ENCODE results near the gene SFSWAP.
"Not testable (repeated sequence)": the region's sequence is repeated elsewhere in the genome, so short reads cannot be mapped to it uniquely, and the experiment has no call there.

The SFSWAP gene

GRCh38 chr12:131710464-131711457 is at the start of gene SFSWAP:
TSS of gene SFSWAP (plus strand) at chr12:131711090. CDS start at chr12:131711230, 140 bp downstream.
- DNase-seq, result peak; percentile 58 to 76 (median 73)

DNA sequence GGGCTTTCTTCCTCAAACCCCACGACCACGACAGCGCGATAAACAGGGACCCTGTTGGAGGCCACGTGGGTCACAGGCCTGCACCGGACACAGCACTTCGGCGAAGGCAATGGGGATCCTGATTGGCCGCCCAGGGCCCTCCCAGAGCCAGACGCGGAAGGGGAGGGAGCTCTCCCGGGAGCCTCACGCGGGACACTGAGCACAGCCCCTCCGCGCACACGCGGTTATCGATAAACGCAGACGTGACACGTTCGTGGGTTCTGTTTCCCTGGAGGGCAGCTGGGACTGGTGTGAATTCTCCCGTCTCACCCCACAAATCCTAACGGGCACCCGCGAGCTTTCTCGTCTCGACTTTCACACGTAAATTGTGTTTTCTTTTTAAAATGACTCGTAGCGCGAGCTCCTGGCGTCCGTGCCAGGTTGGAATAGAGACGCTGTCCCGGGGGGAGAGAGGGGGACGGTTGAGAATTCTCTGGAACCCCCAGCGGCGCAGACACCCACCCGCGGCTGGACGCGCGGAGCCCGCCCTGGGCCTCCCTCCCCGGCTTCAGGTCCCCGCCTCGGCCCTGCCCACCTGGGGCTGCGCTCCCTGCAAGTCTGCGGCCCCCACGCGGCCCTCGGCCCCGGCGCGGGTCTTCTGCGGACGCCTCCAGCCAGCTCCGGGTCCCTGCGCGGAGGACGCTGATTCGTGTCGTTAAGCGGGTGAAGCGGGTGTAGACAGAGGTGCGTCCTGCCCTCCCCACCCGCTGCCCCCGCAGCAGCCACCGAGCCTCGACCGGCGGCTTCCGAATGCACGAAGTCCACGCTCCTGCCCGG is 49.5 kb upstream of the SFSWAP start:
- DNase-seq, result not testable (repeated sequence)

GRCh38 chr12:131661986-131662288 is 49.0 kb upstream of the SFSWAP start:
- not testable (repeated sequence) for DNase-seq

DNA sequence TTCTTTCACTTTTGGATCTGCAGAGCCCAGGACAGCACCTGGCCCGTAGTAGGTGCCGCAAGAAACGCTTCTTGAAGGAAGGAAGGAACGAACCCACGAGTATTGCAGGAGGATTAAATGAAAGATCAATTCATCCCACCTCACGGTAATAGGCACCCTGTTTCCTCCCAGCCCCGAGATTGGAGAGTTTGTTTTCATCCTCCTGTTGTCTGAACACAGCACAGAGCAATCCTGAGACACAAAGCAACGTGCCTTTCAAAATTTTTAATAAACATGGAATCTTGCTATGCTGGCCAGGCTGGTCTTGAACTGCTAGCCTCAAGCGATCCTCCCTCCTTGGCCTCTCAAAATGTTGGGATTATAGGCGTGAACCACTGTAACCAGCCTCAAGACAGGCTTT is 48.5 kb upstream of the SFSWAP start:
- not testable (repeated sequence) for DNase-seq

DNA sequence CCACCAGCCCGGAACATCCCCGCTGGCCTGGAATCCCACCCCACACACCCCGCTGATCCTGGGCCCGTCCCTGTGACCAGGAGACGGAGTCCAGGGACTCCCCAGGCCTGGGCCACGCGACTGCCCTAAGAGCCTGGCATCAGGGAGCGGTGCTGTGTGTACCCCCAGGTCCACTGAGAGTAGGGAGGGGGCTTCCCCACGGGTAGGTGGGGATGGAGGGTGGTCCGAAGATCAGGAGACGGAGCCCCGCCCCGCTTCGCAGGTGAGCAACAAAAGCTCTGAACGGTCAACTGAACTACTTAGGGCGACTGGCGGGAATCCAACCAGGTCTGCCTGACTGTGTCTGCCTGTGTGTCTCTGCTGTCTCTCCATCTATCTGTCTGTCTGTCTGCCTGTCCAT is 45.2 kb upstream of the SFSWAP start:
- DNase-seq, result not testable (repeated sequence)

DNA sequence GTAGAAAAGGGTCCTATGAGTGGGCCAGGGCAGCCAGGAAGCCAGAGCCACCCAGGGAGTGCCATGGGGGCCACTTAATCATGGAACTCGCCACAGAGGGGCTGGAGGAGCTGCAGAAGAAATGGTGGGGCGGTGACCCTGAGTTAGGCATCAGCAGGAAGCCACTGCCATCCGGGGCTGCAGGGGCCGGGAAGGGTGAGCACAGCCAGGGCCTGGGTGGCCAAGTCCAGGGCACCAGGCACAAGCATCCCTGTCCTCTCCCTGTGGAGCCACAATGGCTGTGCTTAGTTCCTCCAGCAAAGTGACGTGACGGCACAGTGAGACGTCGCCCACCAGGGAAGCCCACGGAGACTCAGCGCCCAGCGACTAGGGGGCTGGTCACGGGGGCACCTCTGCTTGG is 44.4 kb upstream of the SFSWAP start:
- DNase-seq, result not testable (repeated sequence)

DNA sequence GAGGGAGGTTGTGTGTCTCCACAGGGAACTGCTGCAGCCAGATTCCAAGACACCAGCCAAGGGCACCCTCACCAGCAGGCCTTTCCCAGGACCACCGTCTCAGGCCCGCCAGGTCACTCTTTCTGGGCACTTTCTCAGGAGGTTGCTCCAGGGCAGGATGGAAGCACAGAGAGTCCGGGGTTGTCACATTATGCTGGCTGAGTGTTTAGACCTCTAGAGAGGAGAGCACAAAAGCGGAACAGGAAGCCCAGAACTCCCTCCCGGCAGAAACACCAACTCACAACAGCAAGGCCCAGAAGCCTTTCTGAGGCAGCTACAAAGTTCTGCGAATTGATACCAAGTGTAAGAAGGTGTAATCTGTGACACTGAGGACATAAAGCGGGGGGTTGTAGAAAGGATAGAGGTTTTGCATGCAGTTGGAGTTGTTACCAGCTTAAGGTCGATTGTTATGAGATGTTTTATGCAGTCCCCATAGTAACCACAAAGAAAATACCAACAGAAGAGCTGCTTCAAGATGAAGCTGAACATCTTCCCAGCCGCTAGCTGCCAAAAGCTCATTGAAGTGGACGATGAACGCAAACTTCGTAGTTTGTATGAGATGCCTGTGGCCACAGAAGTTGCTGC is 43.8 kb upstream of the SFSWAP start:
- not testable (repeated sequence) for DNase-seq

DNA sequence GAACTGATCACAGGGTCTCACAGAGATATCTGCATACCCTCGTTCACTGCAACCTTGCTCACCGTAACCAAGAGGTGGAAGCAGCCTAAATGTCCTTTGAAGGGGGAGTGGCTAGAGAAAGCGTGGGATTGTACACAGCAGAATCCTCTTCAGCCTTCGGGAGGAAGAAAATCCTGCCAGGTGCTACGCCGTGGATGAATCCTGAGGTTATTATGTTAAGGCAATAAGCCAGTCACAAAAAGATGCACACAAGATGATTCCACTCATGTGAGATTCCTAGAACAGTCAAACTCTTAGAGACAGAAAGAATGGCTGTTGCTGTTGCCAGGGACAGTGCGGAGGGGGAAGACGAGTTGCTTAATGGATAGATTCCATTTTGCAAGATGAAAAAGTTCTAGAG is 39.6 kb upstream of the SFSWAP start:
- DNase-seq, result no peak

GRCh38 chr12:131671871-131672270 is 39.0 kb upstream of the SFSWAP start:
- DNase-seq, result no peak

GRCh38 chr12:131672311-131672940 is 38.5 kb upstream of the SFSWAP start:
- DNase-seq, result no peak

GRCh38 chr12:131672941-131673887 is 37.7 kb upstream of the SFSWAP start:
- no peak for DNase-seq

DNA sequence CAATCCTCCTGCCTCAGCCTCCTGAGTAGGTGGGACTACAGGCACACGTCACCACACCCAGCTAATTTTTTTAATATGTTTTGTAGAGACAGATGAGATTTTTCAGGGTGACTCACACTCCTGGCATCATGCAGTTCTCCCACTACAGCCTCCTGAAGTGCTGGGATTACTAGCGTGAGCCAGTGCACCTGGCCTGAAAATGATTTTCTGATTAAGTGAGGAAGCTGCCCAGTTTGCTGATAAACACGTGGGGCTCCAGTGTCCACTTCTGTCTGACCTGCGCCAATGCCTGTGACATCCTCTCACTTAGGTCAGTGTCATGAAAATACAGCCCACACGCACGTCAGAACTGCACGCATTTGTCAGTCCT is 37.0 kb upstream of the SFSWAP start:
- no peak for DNase-seq

- DNase-seq, result no peak
Measured at GRCh38 chr12:131674373-131674772, 36.5 kb upstream of the SFSWAP start.

DNA sequence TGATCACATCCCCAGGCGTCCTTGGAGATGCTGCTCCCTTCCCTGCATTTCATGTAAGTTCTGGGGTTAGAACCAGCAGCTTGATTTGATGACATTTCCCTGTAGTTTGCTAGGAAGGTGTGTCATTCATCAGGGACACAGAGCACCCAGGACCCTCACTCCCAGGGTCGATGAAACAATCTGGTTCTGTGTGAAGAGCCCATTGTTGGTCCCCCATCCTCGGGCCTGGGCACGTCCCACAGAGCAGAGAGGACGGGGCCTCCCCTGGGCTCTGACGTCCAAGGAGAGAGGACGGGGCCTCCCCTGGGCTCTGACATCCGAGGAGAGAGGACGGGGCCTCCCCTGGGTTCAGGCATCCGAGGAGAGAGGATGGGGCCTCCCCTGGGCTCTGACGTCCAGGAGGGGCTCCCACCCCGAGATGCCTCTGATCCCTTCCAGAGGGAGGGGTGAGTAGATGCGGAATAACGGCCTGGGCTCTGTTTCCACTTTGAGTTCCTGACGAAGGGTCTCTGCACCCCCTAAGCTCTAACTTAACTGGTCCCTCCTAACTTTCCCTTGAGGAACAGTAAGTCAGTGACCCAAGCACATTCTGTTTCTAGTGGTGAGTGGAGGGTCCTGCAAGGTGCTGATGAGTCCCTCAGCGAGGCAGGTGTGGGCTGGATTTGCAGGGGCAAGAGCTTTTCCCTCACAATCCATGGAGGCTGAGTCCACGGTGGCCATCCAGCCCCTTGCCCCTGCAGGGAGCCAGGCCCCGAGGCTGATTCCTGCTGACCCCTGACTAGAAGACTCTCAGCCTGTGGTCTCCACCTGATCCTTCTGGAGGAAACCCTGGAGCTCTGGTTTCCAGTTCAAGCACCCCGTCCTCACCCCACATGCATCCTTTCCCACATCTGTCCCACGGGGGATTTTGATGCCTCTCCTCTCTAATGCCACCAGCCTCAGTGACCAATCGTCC is 35.5 kb upstream of the SFSWAP start:
- DNase-seq, result no peak

GRCh38 chr12:131676544-131676943 is 34.3 kb upstream of the SFSWAP start:
- no peak for DNase-seq

DNA sequence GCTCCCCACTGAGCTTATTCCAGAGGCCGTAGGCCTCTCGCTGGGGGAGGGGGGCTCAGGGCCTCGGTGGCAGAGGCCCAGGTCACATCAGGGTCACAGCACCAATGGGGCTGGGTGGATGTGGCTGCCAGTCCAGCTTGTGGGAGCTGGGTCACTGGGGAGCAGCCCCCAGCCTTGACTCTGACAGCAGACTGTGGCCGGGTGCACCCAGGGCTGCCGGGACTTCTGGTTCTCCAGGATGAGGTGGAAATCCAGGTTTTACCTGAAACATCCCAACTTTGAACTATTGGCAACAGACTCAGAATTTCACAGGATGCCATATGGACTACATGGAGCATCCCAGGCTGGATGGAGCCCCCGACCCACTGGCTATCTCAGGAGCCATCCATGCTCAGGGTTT is 33.8 kb upstream of the SFSWAP start:
- DNase-seq, result not testable (repeated sequence)

DNA sequence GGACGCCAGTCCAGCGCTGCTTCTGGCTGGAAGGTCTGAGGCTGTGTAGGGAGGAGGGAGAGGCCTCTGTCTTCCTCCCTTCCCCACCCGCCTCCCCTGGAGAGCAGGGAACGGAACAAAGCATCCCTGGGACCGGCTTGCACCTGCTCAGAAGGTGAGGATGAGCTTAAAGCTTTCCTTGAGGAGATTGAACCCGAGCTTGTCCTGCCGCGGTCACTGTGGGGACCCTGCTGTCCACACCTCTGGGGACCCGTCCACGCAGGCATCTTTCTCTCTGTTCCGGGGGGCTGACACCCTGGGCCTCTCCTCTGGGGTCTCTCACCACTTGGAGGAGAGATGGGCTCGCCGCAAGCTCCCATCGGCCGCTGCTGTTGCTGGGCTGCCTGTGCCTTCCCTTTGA is 33.2 kb upstream of the SFSWAP start:
- no peak for DNase-seq

DNA sequence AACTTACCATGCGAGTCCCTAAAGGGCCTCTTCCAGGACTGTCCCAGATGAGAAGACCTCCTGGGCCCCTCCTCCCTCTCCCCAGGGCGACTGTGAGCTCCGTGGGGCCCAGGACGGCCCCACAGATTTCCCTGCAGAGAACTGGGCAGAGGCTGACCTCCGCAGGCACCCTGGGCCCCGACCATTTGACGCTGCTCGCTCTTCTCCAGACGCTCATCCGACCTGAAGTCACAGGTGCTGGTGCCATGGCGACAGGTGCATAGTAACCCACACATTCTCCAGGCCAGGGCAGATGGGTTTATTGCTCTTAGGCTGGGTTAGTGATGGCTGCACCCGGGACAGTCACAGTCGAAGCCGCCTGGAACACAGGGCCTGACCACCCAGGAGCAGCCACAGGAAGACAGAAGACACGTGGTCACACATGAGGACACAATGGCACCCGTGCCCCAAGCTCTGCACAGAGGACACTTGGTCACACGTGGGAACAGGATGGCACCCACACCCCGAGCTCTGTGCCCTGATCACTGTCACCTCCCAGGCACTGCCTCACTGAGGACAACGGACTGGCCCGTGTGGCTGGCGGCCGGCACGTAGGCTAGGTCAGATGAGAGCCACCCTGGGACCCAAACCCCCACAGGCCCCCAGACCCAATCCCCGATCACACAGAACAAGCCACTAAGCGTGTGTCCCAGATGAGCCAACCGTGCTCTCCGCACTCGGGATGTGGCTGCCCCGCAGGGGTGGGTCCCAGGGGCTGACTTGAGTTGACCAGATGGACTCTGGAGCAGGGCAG is 32.3 kb upstream of the SFSWAP start:
- not testable (repeated sequence) for DNase-seq

DNA sequence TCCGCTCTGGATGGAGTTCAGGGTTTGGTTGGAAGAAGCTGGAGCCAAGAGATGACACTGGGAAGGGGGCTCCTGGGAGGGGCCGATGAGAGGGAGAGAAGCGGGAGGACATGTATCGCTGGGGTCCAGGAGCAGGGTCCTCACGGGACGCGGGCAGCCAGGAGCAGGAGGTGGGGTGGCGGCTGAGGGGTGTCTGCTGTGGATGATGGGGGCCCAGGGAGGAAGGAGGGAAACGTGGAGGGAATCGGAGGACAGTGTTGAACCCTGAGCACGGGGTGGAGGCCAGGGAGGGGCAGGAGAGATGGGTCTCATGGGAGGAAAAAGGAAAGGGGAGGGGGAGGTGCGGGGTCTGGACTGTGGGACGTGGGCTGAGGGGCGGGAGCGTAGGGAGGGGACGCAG is 31.7 kb upstream of the SFSWAP start:
- DNase-seq, result not testable (repeated sequence)

DNA sequence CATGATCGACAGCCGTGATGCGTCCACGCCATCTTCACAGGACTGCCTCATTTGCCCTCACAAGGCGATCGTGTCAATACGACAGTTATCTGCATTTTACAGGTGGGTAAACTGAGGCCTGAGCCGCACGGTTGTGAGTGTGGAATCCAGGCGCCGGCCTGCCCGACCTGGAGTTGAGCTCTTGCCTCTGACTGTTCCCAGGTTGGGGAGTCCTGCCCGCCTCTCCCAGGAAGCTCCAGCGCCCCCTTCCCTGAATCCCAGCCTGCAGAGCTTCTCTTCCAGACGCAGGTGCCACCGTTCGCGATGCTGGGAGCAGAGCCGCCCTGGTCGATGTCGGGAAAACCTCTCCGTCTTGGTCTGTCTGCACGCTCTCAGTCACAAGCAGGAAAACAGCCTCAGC is 31.1 kb upstream of the SFSWAP start:
- not testable (repeated sequence) for DNase-seq

Measured in activated naive CD4-positive, alpha-beta T cell (primary cell).